ENCODE data around the gene RBM10. TPM values are rescaled to one million over a fixed set of nuclear protein-coding genes. Genes with fewer than 3 reads are reported as not detected.
"Not testable (repeated sequence)": the region's sequence is repeated elsewhere in the genome, so short reads cannot be mapped to it uniquely, and the experiment has no call there.

RBM10 gene
- total RNA-seq, 1 donor from 2014 or later, result 52.4 TPM

DNA sequence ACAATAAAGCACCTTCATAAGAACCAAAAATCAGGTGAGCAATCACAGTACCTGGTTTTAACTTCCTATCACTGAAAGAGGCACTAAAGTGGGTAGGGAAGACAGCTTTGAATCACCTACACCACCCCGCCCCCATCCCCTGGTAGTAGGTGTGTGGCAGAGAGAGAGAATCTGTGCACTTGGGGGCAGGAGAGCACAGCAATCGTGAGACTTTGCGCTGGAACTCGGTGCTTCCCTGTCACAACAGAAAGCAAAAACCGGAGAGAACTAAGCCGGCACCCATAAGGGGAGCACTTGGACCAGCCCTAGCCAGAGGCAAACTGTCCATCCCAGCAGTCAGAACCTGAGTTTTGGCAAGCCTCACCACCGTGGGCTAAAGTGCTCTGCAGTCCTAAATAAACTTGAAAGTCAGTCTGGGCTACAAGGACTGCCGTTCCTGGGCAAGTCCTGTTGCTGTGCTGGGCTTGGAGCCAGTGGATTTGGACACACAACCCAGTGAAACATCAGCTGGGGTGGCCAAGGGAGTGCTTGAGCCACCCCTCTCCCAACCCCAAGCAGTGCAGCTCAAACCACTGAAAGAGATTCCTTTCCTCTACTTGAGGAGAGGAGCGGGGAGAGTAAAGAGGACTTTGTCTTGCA is 32.6 kb upstream of the RBM10 start:
- no peaks in the 10 kb centered on the region for H3K36me3 ChIP-seq

GRCh38 chrX:47116551-47117110 is 28.4 kb upstream of the RBM10 start:
- intact Hi-C loops (cut with DNase I); DNase-seq (ENCODE audit: low spot score in 2 of 2); H3K9me3 ChIP-seq; H3K27me3 ChIP-seq; H3K4me3 ChIP-seq; H3K27ac ChIP-seq; H3K4me1 ChIP-seq; H3K36me3 ChIP-seq: not testable (repeated sequence)

More for the DNA sequence above, 32.6 kb upstream of the RBM10 start:
- intact Hi-C loops (cut with DNase I), result no loop called here
- H3K9me3 ChIP-seq, result no peaks in the 10 kb centered on the region
- H3K4me1 ChIP-seq, result no peaks in the 10 kb centered on the region
- no peak for DNase-seq (ENCODE audit: low spot score in 2 of 2)
- no peak overlapping the region for H3K27ac ChIP-seq
- TF ChIP-seq CTCF (IDR thresholded peaks at IDR 0.05), result no peak
- H3K27me3 ChIP-seq, result no peaks in the 10 kb centered on the region
- H3K4me3 ChIP-seq, result no peak overlapping the region

GRCh38 chrX:47124466-47124865 is 20.6 kb upstream of the RBM10 start:
- H3K27ac ChIP-seq; intact Hi-C loops (cut with DNase I): not testable (repeated sequence)

DNA sequence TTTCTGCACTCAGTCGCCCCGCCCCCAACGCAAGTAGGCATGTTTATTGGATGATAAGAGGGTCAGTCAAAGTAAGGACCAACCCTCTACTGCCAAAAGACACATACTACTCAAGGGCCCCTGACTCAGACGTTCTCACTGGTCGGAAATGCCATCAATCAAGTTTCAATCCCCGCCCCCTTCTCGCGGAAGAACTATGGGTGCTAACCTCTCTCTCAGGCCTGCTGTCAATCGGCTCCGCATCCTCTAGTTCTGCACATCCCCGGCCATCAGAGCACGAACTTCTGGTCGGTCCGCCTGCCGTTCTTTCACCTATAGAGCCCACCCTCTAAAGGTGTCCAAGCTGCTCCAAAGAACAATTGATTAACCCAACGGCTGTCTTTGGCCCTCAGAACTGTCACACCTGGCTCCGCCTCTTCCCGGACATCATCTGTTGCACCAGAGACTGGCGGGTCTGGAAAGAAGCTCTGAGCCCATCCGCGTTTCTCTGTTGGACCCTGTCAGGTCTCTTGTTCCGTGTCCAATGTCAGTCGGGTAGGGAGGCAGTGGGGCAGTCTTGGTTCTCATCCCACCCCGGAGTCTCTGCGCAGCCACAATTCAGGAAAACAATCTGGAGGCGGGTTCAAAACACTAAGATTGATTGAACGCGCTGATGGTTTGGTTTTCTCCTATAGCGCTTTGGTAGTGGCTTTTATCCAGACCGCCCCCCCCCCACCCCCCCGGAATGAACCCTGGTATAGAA is 15.7 kb upstream of the RBM10 start:
- H3K27me3 ChIP-seq, result no peaks in the 10 kb centered on the region
- H3K9me3 ChIP-seq, result no peaks in the 10 kb centered on the region
- peak overlapping the region; percentile 52 to 68 for H3K4me3 ChIP-seq
- no peak for TF ChIP-seq CTCF (IDR thresholded peaks at IDR 0.05)
- peak overlapping the region; percentile 55 to 72 for H3K27ac ChIP-seq
- no peaks in the 10 kb centered on the region for H3K4me1 ChIP-seq
- intact Hi-C loops (cut with DNase I), result loop anchor here (1.0 kb wide), 1 partner anchor 16 kb away; the partner anchor contains the start of gene RBM10
- H3K36me3 ChIP-seq, result no peaks in the 10 kb centered on the region
- peak; percentile 84 to 95 for DNase-seq (ENCODE audit: low spot score in 2 of 2)

More at GRCh38 chrX:47124466-47124865, 20.6 kb upstream of the RBM10 start:
- H3K36me3 ChIP-seq; H3K9me3 ChIP-seq; H3K4me3 ChIP-seq; DNase-seq (ENCODE audit: low spot score in 2 of 2); H3K4me1 ChIP-seq; H3K27me3 ChIP-seq: not testable (repeated sequence)

DNA sequence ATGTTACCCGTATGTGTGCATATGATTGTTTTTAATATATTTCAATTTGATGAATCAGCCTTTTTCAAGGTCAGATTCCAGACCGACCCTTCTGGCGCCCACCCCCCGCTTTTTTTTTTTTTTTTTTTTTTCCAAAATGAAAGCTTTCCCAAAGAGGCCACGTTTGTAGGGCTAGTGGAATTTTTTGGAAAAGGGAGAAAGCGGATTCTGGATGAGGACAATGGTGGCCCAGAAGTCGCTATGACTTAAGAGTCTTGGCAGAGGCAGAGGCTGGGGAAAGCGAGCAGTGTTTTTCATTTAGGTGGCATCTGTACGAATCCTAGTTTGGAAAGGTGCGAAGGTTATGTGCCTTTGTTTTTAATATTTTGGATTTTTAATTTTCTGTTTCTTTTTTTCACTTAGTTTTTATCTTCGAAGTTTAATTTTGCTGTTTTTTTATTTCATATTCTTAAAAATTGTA is 15.1 kb upstream of the RBM10 start:
- H3K4me1 ChIP-seq, result no peaks in the 10 kb centered on the region
- intact Hi-C loops (cut with DNase I), result loop anchor here (1.0 to 5.0 kb wide), 2 partner anchors 15 to 293 kb away; partner anchors contain the start of genes RBM10 and RP2
- DNase-seq (ENCODE audit: low spot score in 2 of 2), result no peak

GRCh38 chrX:47133493-47133892 is 11.5 kb upstream of the RBM10 start:
- intact Hi-C loops (cut with DNase I), result loop anchor here (5.0 kb wide), 1 partner anchor 296 kb away; the partner anchor contains the start of gene RP2
- no peak for DNase-seq (ENCODE audit: low spot score in 2 of 2)
- Histone ChIP-seq H3K27me3 (no peaks in the 10 kb centered on the region), H3K36me3 (no peaks in the 10 kb centered on the region), H3K9me3 (no peaks in the 10 kb centered on the region), H3K27ac (no peak overlapping the region), H3K4me3 (no peak overlapping the region), H3K4me1 (no peaks in the 10 kb centered on the region)
- no peak for TF ChIP-seq CTCF (IDR thresholded peaks at IDR 0.05)

More for the DNA sequence above, 15.1 kb upstream of the RBM10 start:
- H3K36me3 ChIP-seq, result no peaks in the 10 kb centered on the region
- TF ChIP-seq CTCF (IDR thresholded peaks at IDR 0.05), result no peak
- peak overlapping the region; percentile 52 to 68 for H3K4me3 ChIP-seq
- H3K9me3 ChIP-seq, result no peaks in the 10 kb centered on the region
- no peaks in the 10 kb centered on the region for H3K27me3 ChIP-seq
- peak overlapping the region; percentile 55 to 72 for H3K27ac ChIP-seq

- DNase-seq (ENCODE audit: low spot score in 2 of 2); intact Hi-C loops (cut with DNase I): not testable (repeated sequence)
Measured at GRCh38 chrX:47135650-47136049, 9.4 kb upstream of the RBM10 start.

More at GRCh38 chrX:47135650-47136049, 9.4 kb upstream of the RBM10 start:
- H3K4me3 ChIP-seq, H3K27me3 ChIP-seq, H3K27ac ChIP-seq, H3K9me3 ChIP-seq, H3K36me3 ChIP-seq, H3K4me1 ChIP-seq: not testable (repeated sequence)

Data from ascending aorta (tissue), 2 donors.